Measurements from ENCODE around the gene SVEP1. TPM values are rescaled to one million over a fixed set of nuclear protein-coding genes. Genes with fewer than 3 reads are reported as not detected.

SVEP1 gene
- total and polyA plus RNA-seq, 2 experiments from 2014 or later: 0.18 to 0.63 TPM

GRCh38 chr9:110464321-110464720 is 115.2 kb downstream of the SVEP1 start:
- H3K27ac Mint-ChIP-seq: 0 out of 2 replicates have a peak overlapping the region, but pooled peaks have one; percentile 60
- Histone ChIP-seq H3K4me2 (no peak overlapping the region), H3F3A (replicated peaks; ENCODE audit: low read depth) (no peaks in the 10 kb centered on the region), H4K20me1 (replicated peaks; ENCODE audit: insufficient read depth) (no peaks in the 10 kb centered on the region), H3K27ac (ENCODE audit: low read depth) (no peak overlapping the region), H3K36me3 (ENCODE audit: insufficient read depth) (no peaks in the 10 kb centered on the region), H3K9me2 (ENCODE audit: insufficient read depth) (no peaks in the 10 kb centered on the region), H3K4me3 (no peak overlapping the region), H3K27me3 (ENCODE audit: insufficient read depth) (no peaks in the 10 kb centered on the region), H2AFZ (peak overlapping the region; percentile 7; the same call in 1 of the 2 replicates), H3K4me1 (ENCODE audit: insufficient read depth) (no peaks in the 10 kb centered on the region), H3K79me2 (replicated peaks; ENCODE audit: insufficient read depth) (no peaks in the 10 kb centered on the region)
- H3K36me3 Mint-ChIP-seq (ENCODE audit: low read depth): no peaks in the 10 kb centered on the region
- H3K4me3 Mint-ChIP-seq: no peak overlapping the region
- H3K4me1 Mint-ChIP-seq: peaks cover 4% of the 10 kb centered on the region
- H3K27me3 Mint-ChIP-seq (ENCODE audit: insufficient read depth, low read depth, poor library complexity): no peaks in the 10 kb centered on the region
- ATAC-seq (peak; percentile 80), DNase-seq (ENCODE audit: low spot score) (peak; percentile 66)
- H3K9me3 Mint-ChIP-seq: no peaks in the 10 kb centered on the region
- TF ChIP-seq, protein P1, sequence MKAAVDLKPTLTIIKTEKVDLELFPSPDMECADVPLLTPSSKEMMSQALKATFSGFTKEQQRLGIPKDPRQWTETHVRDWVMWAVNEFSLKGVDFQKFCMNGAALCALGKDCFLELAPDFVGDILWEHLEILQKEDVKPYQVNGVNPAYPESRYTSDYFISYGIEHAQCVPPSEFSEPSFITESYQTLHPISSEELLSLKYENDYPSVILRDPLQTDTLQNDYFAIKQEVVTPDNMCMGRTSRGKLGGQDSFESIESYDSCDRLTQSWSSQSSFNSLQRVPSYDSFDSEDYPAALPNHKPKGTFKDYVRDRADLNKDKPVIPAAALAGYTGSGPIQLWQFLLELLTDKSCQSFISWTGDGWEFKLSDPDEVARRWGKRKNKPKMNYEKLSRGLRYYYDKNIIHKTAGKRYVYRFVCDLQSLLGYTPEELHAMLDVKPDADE (IDR thresholded peaks at IDR 0.05): peak; percentile 72
- TF ChIP-seq EZH2phosphoT487 (IDR thresholded peaks at IDR 0.05; ENCODE audit: unreplicated experiment): no peak

- H3K27ac Mint-ChIP-seq: no peak overlapping the region
- H3K36me3 Mint-ChIP-seq (ENCODE audit: low read depth): no peaks in the 10 kb centered on the region
- no peak overlapping the region for H3K4me3 ChIP-seq
- no peak overlapping the region for H3K4me3 Mint-ChIP-seq
- H3K27me3 ChIP-seq (ENCODE audit: insufficient read depth): no peaks in the 10 kb centered on the region
- ATAC-seq: no peak
- no peaks in the 10 kb centered on the region for H3K27me3 Mint-ChIP-seq (ENCODE audit: insufficient read depth, low read depth, poor library complexity)
- no peak overlapping the region for H3K27ac ChIP-seq (ENCODE audit: low read depth)
- no peaks in the 10 kb centered on the region for H3K9me2 ChIP-seq (ENCODE audit: insufficient read depth)
- H4K20me1 ChIP-seq (replicated peaks; ENCODE audit: insufficient read depth): no peaks in the 10 kb centered on the region
- H3K4me1 Mint-ChIP-seq: peaks cover 4% of the 10 kb centered on the region
- H3K4me2 ChIP-seq: no peak overlapping the region
- H3K79me2 ChIP-seq (replicated peaks; ENCODE audit: insufficient read depth): no peaks in the 10 kb centered on the region
- no peaks in the 10 kb centered on the region for H3K9me3 Mint-ChIP-seq
- H3K36me3 ChIP-seq (ENCODE audit: insufficient read depth): no peaks in the 10 kb centered on the region
- no peak overlapping the region for H2AFZ ChIP-seq
- no peaks in the 10 kb centered on the region for H3F3A ChIP-seq (replicated peaks; ENCODE audit: low read depth)
- TF ChIP-seq STAT1 (IDR thresholded peaks at IDR 0.05; ENCODE audit: unreplicated experiment): no peak
- TF ChIP-seq ZNF331 (CRISPR knock-in tag; IDR thresholded peaks at IDR 0.05; ENCODE audit: low read depth): no peak
- TF ChIP-seq EZH2phosphoT487 (IDR thresholded peaks at IDR 0.05; ENCODE audit: unreplicated experiment): no peak
- no peak for TF ChIP-seq POLR2AphosphoS5 (IDR thresholded peaks at IDR 0.05; ENCODE audit: low read depth)
- TF ChIP-seq ZNF462 (CRISPR knock-in tag; IDR thresholded peaks at IDR 0.05): no peak
- no peak for TF ChIP-seq CREB1 (CRISPR knock-in tag; IDR thresholded peaks at IDR 0.05; ENCODE audit: low read depth)
- TF ChIP-seq NANOG (IDR thresholded peaks at IDR 0.05; ENCODE audit: borderline replicate concordance): no peak
- H3K4me1 ChIP-seq (ENCODE audit: insufficient read depth): no peaks in the 10 kb centered on the region
- DNase-seq (ENCODE audit: low spot score): no peak
These were observed 116.0 kb downstream of the SVEP1 start for GRCh38 chr9:110463499-110463898.
